Smooth muscle cell of the brain vasculature (primary cell): ENCODE measurements around the gene MOSPD2.

ENCODE experiments used
- DNase-seq: peaks from one replicate; pipeline ENCODE4 v3.0.0-alpha.2; 2012; ENCODE audit warnings: low read depth, low spot score

The MOSPD2 gene

DNA sequence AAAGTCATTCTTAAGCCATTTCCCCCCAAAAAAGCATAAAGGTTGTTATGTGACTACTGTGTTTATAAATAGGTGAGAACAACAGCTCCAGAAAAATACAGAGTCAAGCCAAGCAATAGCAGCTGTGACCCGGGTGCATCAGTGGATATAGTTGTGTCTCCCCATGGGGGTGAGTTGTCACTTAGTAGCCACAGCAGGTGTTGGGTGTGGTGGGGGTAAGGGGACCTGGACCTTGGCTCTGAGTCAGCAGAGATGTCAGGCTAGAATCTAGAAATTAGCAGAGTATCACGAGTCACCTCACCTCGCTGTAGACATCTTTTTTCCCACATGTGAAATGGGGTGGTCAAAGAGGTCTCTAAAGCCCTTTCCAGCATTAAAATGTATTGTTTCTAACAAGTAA is 42.4 kb downstream of the MOSPD2 start:
- DNase-seq: no peak

DNA sequence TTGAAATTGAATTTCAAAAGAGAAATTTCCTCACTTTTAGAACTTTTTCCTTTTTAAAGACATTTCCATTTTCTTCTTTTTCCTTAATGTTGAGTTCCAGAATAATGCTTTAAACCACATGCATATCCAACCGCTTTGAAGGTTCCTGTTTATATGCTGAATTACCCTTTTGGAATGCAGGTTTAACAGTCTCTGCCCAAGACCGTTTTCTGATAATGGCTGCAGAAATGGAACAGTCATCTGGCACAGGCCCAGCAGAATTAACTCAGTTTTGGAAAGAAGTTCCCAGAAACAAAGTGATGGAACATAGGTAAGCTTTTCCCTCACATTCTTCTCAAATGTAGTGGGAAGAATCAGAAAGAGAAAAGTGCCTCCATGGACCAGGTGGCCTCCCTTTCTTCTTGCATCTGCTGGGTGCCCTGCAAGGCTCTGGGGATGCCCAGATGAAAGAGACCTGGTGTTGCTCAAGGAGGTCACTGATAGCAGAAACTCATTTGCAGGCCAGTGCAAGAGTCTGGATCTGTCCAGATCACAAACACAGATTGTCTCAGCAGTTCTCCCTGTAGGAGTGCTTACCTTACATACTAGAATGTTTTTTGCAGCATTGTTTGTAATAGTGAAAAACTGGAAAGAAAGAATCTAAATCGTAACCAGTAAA is 42.9 kb downstream of the MOSPD2 start:
- DNase-seq: no peak

DNA sequence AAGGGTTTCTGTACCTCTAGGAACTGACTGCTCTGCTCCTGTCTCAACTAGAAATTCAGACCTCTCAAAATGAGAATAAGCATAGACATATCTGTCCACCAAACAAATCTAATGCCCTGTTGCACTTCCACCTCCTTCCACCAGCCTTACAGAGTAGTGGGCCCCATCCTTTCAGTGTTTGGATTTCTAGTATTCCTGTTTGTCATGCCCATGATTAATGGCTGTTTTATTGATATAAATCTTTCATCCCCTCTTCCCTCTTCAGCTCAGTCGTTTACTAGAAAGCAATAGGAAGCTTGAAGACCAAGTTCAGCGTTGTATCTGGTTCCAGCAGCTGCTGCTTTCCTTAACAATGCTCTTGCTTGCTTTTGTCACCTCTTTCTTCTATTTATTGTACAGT is 46.2 kb downstream of the MOSPD2 start:
- DNase-seq: no peak

DNA sequence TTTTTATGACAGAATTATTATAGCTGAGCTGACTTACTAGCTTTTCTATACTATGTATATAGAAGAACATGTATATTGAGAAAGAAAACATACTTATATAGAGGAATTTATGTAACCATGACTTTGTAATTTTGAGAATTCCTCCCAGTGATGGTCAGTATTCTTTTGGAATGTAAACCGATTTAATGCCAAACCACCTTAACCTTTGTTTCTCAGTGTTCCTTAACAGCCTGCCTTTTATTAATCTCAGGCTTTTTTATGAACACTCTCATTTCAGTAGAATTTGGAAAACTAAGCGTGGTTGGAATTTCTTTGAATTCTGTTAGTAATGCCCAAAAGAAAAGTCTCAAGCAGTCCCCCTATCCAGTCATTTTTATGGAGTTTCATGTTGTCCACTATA is 47.0 kb downstream of the MOSPD2 start:
- DNase-seq: no peak

DNA sequence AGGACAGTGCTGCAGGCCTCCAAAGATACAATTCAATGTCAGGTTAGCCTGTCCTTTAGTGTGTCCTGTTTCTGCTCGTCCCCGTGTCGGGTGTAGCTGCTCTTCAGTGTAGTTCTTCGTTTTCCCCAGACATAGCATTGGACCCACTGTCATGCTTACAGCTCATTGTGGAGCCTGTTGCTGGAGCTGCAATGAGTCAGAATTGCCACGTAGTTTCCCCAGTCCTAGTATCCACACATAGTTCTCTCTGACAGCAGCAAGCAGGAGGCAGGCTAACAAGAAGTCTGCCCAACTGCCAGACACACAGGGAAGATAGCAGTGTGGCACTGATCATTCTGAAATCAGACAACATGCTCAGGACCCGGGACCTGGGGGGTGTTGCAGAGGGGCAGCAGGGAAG is 49.2 kb downstream of the MOSPD2 start:
- no peak for DNase-seq

DNA sequence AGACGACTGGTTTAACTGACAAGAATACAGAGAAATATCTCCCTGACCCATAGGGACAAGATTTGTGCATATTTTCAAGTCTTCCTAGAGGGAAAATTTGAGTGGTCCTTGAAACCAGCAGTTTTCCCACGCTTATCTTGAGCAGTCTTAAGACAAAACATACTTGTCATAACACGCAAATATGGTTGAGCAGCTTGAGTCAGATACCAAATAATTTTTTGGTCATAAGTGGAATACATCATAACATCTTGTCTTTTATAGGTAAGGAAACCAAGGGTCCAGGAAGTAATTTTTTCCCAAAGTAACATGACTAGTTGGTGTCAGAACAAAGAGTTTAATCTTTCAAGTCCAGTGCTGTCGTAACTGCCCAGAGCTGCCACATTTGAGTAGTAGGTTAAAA is 50.5 kb downstream of the MOSPD2 start:
- no peak for DNase-seq

DNA sequence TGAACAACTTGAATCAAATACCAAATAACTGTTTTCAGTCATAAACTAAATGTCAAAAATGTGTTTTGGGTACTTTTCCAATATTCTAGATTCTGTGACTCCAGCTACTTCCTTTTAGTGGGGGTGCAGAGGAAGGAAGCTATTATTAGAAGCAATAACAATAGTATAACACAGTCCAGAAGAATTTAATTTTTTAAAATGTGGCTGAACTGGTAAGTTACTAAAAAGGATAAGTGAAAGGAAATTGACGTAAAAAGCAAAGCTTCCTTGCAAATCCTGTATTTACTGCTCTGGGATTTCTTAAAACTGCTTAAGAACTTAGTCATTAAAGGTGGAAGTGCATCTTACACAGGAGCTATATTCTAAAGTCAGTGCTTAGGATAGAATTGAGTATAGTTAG is 53.2 kb downstream of the MOSPD2 start:
- no peak for DNase-seq

DNA sequence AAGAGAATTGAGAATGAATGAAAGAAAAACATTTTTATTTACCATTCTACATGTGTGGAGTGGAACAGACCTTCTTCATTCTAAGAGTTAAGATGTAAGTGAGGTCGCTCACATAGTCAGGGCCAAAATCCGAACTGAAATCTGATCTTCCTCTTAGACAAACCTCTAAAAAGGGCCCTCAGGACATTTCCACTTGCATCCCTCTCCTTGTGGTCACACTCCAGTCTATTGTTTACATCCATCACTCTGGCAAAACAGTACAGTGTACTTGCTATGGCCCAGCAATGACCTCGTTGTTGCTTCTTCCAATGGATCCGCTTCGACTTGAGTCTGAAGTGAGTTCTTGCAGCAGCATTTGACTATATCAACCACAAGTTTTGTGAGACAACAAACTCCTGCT is 54.2 kb downstream of the MOSPD2 start:
- no peak for DNase-seq

DNA sequence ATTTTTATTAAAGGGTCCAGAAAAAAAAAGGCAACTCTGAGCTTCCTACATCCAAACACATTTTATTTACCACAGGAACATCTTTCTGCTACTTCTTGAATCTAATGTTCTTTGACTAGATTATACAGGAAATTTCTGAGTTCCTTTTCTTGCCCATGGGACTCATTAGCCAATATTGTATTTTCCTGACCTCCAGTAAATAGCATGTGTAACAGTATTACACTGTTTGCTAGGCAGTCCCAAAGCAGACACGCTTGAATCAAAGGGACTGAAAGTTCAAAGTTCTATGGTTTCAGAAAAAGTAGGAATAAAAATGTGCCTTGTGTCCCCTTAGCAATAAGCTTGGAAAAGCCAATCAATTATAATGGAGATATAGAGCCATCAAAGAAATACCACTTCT is 57.4 kb downstream of the MOSPD2 start:
- no peak for DNase-seq

DNA sequence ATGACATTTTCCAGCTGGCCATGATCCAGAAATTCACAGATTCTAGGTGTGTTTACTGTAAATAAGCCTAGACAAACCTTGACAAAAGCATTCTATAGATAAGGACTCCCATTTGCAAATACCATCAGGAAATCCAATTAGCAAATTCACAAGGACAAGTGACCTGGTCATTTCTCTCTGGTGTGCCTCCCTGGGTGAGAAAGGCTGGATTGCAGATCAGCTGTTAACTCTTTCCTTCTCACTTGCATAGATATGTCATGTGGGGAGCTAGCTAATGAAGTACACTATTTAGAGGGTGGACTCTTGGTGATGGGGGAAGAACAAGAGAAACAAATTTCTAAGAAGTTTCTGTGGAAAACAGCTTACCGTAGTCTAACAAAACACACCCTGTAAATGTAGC is 58.9 kb downstream of the MOSPD2 start:
- no peak for DNase-seq

DNA sequence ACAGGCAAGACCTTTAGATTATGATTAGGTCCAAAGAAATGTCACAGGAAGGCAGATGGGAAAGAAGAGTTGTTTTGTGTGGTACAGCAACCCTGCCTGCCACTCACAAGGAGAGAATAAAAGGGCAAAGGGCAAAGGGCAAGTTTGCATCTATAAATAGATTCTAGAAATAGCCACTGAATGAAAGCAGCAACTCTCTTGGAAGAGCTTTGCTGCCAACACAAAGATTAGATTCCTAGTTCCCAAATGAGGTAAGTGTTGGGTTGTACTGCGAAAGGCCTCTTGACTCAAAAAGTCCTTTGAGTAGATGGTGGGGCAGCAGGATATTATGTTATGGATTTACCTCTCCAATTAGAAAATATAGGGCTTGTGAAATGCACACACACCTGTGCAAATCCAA is 61.2 kb downstream of the MOSPD2 start:
- no peak for DNase-seq

DNA sequence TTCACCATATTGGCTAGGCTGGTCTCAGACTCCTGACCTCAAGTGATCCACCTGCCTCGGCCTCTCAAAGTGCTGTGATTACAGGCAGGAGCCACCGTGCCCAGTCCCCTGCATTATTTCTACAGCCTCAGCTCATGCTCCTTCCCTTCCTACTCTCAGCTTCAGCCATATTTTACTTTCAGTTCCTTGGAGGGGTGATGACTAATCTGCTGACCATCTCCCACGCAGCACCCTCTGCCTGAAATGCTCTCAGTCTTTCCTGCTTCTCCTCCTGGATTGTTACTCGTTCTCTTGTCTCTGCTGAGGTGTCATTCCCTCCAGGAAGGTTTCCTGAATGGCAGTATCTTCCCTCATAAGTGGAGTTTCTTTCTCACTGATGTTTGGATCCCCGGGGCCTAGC is 63.3 kb downstream of the MOSPD2 start:
- DNase-seq: no peak

DNA sequence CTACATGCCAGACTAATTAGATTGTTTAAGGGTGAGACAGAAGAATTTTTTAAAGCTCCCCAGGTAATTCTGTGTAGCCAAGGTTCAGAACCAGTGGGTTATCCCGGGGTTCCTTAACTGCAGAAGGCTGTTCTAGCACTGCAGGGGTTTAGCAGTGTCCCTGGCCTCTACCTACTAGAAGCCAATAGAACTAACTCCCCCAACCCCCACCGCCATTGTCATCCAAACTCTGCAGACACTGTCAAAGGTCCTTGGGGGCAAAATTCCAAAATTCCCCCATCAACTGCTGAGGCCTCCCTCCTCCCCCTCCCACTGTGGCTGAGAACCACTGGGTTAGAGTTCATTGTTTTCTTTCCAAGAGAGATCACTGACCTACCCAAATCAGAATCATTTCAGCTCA is 66.4 kb downstream of the MOSPD2 start:
- no peak for DNase-seq

DNA sequence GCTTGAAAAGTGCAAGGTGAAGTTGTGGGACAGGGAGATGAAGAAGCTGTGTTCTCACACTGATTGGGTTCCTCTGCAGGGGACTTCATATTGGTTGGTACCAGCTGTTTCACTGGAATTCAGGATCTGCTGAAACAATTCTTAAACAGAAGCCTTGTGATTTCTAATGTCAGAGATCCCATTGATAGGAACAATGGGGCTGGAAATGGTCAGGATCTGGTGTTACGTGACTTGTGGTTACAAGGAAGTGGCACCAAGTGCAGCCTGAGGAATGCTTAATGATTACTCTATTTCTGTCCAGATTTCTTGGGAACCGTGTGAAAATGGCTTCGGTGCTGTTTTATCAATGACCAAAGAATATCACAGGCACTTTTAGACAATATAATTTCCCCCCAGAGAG is 68.1 kb downstream of the MOSPD2 start:
- DNase-seq: no peak

DNA sequence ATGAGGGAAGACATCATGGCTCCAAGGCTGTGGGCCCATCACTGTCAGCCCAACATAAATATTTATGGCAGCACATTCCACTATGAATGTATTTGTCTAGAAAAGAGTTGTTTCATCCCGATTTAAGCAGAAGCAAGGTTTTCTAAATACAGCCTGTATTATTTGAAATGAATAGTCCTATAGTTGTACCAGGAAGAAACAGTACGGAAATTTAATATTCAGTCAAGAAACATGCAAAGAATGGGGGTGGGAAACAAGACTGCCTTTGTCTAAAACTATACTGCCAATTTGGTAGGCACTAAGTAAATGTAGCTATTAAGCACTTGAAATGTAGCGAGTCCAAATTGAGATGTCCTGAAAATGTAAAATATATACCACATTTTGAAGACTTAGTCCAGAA is 69.1 kb downstream of the MOSPD2 start:
- no peak for DNase-seq

DNA sequence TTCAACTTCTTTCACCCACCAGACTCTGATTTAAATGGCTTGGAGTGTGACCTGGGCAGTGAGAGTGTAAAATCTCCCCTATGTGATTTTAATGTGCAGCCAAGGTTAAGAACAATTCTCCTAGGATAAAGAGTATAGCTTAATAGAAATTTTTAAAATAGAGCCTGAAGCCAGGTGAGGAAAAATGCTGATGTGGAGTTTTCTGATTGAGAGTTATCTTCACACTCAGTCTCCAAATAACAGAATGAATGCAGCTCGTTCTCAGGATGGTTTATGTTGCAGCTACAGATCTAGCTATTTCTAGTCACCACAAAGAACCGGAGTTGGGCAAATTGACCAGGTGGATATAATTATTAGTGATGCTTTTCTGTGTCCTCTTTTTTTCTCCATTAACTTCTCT is 70.7 kb downstream of the MOSPD2 start:
- no peak for DNase-seq

DNA sequence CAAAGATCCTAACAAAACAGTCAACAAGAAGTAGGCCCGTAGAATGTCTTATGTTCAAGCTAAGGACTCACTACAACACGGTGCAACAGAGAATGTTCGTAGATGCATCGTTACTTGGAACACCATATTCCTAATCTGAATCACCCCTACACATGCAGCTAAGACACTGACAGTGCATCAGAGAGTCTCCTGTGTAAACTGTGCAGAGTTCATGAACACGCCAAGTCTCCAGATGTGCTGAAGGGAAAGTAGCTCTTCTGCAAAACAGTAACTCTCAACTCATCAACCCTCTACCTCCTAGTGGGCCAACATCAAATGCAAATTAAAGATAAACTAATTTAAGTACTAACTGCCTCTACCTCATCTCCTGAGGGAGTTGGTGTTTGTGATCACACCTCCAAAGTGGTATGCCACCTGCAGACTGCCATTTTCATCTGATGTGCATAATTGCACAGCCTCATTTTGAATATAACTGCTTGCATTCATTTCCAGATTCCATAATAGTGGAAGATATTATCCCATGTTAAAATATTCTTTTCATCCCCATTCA is 73.5 kb downstream of the MOSPD2 start:
- no peak for DNase-seq

DNA sequence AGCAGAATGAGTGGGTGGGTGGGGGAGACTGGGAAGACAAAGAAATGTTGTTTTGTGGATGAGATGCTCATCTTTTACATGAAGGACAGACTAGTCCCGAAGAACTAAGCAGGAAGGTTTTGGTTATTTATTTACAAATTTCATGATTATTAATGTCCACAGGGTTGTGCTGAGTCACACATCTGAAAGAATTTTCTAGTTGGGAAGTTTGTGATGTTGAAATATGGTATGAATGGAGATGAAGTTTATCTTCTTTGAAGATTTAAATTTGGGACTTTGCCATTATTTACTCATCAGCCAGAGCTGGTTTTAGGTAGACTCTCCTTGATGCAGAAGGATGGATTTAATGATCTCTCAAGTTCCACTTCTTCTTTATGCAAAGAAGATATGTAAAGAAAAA is 75.5 kb downstream of the MOSPD2 start:
- DNase-seq: no peak

DNA sequence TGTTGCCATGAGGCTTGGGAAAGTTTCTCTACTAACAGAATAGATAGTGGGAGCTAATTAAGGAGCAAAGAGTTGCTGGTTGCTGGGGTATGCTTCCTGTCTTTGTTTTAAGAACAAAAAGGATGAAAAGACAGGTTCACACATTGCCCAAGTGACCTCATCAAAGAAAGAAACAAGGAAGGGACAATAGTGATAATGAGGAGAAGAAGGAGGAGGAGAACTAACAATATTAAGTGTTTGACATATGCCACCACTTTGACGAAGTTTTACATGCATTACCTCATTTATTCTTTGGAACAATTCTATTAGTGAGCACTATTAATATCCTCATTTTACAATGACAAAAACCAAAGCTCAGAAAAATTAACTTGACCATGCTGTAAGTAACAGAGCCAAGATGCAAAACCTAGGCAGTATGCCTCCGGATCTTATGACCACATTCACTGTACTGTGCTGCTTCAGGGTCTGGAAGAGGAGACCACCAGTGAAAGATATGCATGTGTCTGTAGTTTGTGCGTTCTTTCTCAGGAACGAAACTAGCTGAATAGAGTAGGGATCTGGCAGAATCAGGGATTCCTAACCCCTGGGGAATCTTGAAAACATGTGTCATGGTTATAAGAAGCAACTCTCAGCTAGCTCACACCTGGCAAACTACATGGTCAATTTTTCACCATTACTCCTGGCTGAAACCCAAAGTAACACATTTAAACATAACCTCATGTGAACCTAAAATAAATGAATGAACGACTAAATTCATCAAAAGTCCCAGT is 83.8 kb downstream of the MOSPD2 start:
- DNase-seq: no peak

DNA sequence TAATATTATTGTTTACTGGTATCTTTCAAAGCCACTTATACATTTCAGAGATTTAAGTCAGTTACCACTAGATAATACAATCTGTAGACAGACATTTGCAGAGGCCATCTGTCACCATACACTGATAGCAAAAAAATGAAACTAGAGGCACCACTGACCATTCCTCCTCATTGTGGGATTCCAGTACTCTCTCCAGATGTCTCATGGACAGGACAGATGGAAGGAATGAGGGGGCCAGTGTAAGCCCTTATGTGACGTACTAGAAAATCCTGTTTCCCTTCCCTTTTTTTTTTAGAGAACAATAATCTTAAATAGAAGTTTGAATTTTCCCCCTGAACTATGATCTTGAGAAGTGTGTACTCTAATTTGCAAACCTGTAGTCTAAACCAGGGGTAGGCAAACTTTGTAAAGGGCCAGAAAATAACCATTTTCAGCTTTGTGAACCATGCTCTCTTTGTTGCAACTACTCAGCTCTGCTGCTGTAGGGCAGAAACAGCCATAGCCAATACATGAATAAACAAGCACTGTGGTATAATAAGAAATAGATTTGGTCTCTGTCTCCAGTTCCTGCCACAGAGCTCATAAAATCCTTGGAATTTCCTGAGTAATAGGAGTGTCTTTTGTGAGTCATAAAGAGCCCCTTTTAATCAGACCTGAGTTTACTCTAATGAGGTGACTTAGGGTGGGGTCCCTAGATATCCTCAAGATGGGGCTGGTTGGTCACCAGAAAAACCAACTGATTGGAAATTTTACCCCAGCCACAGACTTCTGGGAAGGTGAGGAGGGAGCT is 90.4 kb downstream of the MOSPD2 start:
- no peak for DNase-seq

DNA sequence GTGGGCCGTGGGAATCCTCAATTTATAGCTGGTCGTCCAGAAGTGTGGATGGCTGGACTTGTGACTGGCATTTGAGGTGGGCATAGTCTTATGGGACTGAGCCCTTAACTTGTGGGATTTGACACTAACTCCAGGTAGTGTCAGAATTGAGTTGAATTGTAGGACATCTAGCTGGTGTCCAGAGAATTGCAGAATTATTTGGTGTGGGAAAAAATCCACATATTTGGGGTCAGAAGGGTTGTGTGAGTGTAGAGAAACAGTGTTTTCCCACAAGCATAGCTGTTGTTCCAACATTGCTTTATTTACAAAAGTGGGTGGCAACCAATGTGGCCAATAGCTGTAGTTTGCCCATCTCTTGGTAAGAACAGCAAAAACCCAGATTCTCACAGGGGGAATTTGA is 91.3 kb downstream of the MOSPD2 start:
- DNase-seq: no peak
